ENCODE results near the gene DNASE2. TPM values are rescaled to one million over a fixed set of nuclear protein-coding genes. Genes with fewer than 3 reads are reported as not detected.
"Not testable (repeated sequence)": the region's sequence is repeated elsewhere in the genome, so short reads cannot be mapped to it uniquely, and the experiment has no call there.

Gene DNASE2
- total RNA-seq, 4 donors from 2014 or later = 20.6 to 38.3 (median 31.1) TPM

DNA sequence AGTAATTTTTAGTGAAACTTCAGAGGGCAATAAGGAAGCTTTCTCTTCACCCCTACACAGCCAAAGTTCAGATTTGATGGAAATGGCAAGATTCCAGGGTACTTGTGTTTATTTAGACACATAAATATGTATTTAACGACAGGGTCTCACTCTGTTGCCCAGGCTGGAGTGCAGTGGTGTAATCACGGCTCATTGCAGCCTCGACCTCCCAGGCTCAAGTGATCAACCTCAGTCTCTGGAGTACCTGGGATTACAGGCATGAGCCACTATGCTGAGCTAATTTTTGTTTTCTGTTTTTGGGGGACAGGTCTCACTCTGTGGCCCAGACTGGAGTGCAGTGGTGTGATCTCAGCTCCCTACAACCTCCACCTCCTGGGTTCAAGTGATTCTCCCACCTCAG is 39.8 kb upstream of the DNASE2 start:
- no peak for TF ChIP-seq POLR2AphosphoS5 (IDR thresholded peaks at IDR 0.05)
- no peak for TF ChIP-seq POLR2A (IDR thresholded peaks at IDR 0.05)
- TF ChIP-seq, protein P1, sequence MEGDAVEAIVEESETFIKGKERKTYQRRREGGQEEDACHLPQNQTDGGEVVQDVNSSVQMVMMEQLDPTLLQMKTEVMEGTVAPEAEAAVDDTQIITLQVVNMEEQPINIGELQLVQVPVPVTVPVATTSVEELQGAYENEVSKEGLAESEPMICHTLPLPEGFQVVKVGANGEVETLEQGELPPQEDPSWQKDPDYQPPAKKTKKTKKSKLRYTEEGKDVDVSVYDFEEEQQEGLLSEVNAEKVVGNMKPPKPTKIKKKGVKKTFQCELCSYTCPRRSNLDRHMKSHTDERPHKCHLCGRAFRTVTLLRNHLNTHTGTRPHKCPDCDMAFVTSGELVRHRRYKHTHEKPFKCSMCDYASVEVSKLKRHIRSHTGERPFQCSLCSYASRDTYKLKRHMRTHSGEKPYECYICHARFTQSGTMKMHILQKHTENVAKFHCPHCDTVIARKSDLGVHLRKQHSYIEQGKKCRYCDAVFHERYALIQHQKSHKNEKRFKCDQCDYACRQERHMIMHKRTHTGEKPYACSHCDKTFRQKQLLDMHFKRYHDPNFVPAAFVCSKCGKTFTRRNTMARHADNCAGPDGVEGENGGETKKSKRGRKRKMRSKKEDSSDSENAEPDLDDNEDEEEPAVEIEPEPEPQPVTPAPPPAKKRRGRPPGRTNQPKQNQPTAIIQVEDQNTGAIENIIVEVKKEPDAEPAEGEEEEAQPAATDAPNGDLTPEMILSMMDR (IDR thresholded peaks at IDR 0.05) = no peak
- no peak for TF ChIP-seq EP300 (IDR thresholded peaks at IDR 0.05)
- Histone ChIP-seq H3K27me3 (no peaks in the 10 kb centered on the region), H3K4me3 (no peak overlapping the region), H3K27ac (no peak overlapping the region), H3K9me3 (no peaks in the 10 kb centered on the region), H3K36me3 (peaks cover 40% of the 10 kb centered on the region), H3K4me1 (peaks cover 9% of the 10 kb centered on the region)
- no peak for DNase-seq (ENCODE audit: low spot score in 2 of 2)
- 70% methylated on average over 3 of the region's 3 CpGs for WGBS

DNA sequence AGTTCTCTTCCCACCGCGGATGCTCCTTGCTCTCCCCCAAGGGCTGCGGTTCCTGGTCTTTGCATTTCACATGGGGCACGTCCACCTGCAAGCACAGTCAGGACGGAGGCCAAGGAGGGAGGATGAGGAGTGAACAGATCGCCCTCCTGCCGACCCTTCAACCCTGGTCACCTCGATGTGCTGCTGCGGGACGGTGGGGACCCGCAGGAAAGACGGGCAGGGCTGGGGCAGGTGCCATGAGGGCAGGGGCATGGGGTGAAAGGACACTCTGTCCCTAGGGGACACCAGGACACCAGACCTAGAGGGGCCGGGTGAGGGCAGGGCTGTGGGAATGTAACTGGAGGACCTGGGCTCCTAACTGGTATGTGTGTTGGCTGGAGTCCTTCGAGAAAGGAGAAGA is 37.0 kb upstream of the DNASE2 start:
- no peak for DNase-seq (ENCODE audit: low spot score in 2 of 2)
- H3K4me3 ChIP-seq = no peak overlapping the region
- TF ChIP-seq EP300 (IDR thresholded peaks at IDR 0.05) = no peak
- no peak for TF ChIP-seq POLR2A (IDR thresholded peaks at IDR 0.05)
- TF ChIP-seq POLR2AphosphoS5 (IDR thresholded peaks at IDR 0.05) = no peak
- TF ChIP-seq, protein P1 (IDR thresholded peaks at IDR 0.05) = no peak
- H3K9me3 ChIP-seq = no peaks in the 10 kb centered on the region
- peaks cover 20% of the 10 kb centered on the region for H3K4me1 ChIP-seq
- peaks cover 12% of the 10 kb centered on the region for H3K36me3 ChIP-seq
- WGBS = 91% methylated on average over 14 of the region's 14 CpGs
- no peak overlapping the region for H3K27ac ChIP-seq
- no peaks in the 10 kb centered on the region for H3K27me3 ChIP-seq

DNA sequence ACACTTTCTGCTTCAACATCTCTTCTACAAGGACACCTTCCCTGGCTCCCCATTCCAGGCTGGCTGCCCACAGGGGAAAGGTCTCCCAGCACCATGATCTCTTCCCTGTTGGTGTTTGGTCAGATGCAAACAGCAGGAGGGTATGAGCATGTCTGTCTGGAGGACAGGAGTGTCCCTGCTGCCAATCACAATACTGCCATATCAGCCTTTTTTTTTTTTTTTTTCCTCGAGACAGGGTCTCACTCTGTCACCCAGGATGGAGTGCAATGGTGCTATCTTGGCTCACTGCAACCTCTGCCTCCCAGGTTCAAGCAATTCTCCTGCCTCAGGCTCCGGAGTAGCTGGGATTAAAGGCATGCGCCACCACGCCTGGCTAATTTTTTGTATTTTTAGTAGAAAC is 34.6 kb upstream of the DNASE2 start:
- not testable (repeated sequence) for H3K27me3 ChIP-seq; H3K27ac ChIP-seq; H3K4me3 ChIP-seq; H3K9me3 ChIP-seq; H3K36me3 ChIP-seq; DNase-seq (ENCODE audit: low spot score in 2 of 2)
- peaks cover 35% of the 10 kb centered on the region for H3K4me1 ChIP-seq
- WGBS = 91% methylated on average over 4 of the region's 4 CpGs

DNA sequence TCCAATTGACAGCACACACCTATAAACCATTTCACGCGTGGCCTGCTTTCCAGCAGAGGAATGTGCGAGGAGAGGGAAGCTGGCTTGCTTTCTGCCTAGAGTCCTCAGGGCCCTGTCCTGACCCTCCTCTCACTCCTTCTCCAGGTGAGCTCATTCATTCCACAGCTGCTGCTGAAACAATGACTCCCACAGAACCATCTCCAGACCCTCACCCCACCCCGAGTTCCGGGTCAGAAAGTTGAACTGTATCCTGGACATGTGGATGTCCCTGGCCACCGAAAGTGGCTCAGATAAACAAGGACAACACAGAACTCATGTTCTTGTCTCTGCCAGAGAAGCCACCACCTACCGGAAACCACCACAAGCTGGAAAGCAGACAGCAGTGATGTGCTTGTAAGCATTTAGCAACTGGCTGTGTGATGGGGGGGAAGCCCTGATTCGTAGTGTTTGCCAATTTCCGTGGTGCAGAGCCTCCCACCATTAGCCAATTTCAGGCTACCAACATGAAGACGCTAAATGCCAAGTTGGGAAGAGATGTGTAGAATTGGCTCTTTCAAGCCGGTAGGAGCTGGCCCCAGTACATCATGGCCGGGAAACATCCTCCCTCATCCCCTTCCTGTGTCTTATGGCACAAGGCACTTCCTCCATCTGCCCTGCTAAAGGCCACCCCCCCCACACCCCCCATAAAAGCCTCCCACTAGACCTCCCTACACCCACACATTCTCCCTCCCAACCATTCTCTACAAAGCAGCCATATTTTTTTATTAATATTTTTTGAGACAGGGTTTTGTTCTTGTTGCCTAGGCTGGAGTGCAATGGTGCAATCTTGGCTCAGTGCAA is 32.8 kb upstream of the DNASE2 start:
- Histone ChIP-seq H3K27me3 (no peaks in the 10 kb centered on the region), H3K4me3 (peak overlapping the region; percentile 33), H3K27ac (peak overlapping the region; percentile 83), H3K36me3 (no peaks in the 10 kb centered on the region), H3K9me3 (no peaks in the 10 kb centered on the region), H3K4me1 (peaks cover 30% of the 10 kb centered on the region)
- 45% methylated on average over 12 of the region's 12 CpGs for WGBS
- no peak for TF ChIP-seq POLR2AphosphoS5 (IDR thresholded peaks at IDR 0.05)
- no peak for TF ChIP-seq EP300 (IDR thresholded peaks at IDR 0.05)
- TF ChIP-seq POLR2A (IDR thresholded peaks at IDR 0.05) = no peak
- DNase-seq (ENCODE audit: low spot score in 2 of 2) = no peak

DNA sequence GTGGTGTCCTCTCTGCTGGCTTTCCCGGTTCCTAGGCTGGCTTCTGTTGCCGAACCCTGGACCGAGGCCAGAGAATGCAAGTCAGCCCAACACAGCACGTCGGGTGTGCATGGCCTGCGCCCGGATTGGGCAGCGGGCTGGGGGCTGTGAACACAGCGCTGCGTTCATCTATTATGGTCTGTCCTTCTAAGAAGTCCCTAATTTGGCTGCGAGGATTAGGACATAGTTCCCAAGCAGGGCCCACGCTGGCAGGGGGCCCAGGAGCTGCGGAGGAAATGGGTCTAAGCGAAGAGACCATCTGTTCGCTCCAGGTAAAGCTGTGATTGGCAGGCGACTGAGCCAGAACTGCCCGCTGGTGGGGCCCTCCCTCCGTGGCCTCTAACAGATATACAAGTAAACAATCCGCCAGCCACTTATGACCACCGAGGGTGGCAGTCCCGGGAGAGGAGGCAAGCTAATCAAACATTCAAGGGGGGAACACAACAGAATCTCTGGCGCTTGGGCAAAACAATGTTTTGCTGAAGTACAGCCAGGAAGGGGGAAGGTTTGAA is 31.8 kb upstream of the DNASE2 start:
- H3K27ac ChIP-seq = peak overlapping the region; percentile 83
- WGBS = 2% methylated on average over 15 of the region's 22 CpGs
- peaks cover 26% of the 10 kb centered on the region for H3K4me1 ChIP-seq
- H3K36me3 ChIP-seq = no peaks in the 10 kb centered on the region
- DNase-seq (ENCODE audit: low spot score in 2 of 2) = peak; percentile 75 to 87
- H3K4me3 ChIP-seq = peak overlapping the region; percentile 33
- no peak for TF ChIP-seq EP300 (IDR thresholded peaks at IDR 0.05)
- no peak for TF ChIP-seq POLR2AphosphoS5 (IDR thresholded peaks at IDR 0.05)
- no peak for TF ChIP-seq POLR2A (IDR thresholded peaks at IDR 0.05)
- TF ChIP-seq, protein P1 (IDR thresholded peaks at IDR 0.05) = no peak
- H3K9me3 ChIP-seq = no peaks in the 10 kb centered on the region
- H3K27me3 ChIP-seq = no peaks in the 10 kb centered on the region

DNA sequence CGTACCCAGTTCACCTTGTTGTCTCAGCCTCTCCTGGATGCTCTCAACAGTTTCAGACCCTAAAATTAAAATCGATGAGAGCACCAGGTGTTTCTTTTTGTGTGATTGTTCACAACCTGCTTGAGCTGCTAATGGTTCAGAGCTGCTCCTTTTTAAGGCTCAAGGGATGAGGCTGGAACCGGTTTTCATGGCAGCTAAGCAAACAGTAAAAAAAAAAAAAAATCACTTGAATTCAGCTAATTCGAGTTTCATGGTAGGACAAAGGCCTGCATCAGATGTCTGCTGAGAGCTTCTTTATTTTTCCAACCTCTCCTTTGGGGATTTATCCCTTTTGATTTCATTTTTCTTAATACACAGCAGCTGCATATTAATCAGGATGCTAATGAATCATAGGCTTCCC is 31.3 kb upstream of the DNASE2 start:
- H3K27me3 ChIP-seq = no peaks in the 10 kb centered on the region
- peak overlapping the region; percentile 33 for H3K4me3 ChIP-seq
- whole genome bisulfite sequencing = 35% methylated on average over 4 of the region's 4 CpGs
- TF ChIP-seq, protein P1 (IDR thresholded peaks at IDR 0.05) = no peak
- TF ChIP-seq POLR2A (IDR thresholded peaks at IDR 0.05) (no peak), POLR2AphosphoS5 (IDR thresholded peaks at IDR 0.05) (no peak), EP300 (IDR thresholded peaks at IDR 0.05) (no peak)
- peak overlapping the region; percentile 83 for H3K27ac ChIP-seq
- no peaks in the 10 kb centered on the region for H3K9me3 ChIP-seq
- peaks cover 26% of the 10 kb centered on the region for H3K4me1 ChIP-seq
- DNase-seq (ENCODE audit: low spot score in 2 of 2) = no peak
- H3K36me3 ChIP-seq = no peaks in the 10 kb centered on the region
